ENCODE results near the gene SUSD2.

Gene SUSD2

GRCh38 chr22:24153959-24154358, 27.3 kb upstream of the SUSD2 start:
- no peak for DNase-seq (ENCODE audit: low read depth)

- DNase-seq (ENCODE audit: low read depth), result no peak
Observed at GRCh38 chr22:24154826-24155225, 26.5 kb upstream of the SUSD2 start.

- no peak for DNase-seq (ENCODE audit: low read depth)
Observed at GRCh38 chr22:24155627-24156140, 25.6 kb upstream of the SUSD2 start.

GRCh38 chr22:24156141-24156912, 25.0 kb upstream of the SUSD2 start:
- DNase-seq (ENCODE audit: low read depth), result no peak

- no peak for DNase-seq (ENCODE audit: low read depth)
Observed at GRCh38 chr22:24156913-24157821, 24.1 kb upstream of the SUSD2 start.

DNA sequence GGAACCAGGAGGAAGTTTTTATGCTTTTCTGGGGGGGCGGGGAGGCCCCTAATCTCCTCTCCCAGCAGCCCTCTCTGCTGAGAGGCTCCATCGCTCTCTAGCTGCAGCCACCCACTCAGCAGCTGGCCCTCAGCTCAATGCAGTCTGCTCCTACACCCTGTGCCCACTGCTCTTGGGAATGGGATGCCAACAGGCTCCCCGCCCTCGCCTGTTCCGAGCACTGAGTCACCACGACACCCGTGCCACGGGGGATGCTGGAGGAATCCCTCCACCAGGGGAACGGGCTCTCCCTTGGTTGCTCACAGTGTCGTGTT, 23.5 kb upstream of the SUSD2 start:
- DNase-seq (ENCODE audit: low read depth), result no peak

GRCh38 chr22:24159650-24160049, 21.6 kb upstream of the SUSD2 start:
- no peak for DNase-seq (ENCODE audit: low read depth)

GRCh38 chr22:24160546-24160945, 20.7 kb upstream of the SUSD2 start:
- no peak for DNase-seq (ENCODE audit: low read depth)

DNA sequence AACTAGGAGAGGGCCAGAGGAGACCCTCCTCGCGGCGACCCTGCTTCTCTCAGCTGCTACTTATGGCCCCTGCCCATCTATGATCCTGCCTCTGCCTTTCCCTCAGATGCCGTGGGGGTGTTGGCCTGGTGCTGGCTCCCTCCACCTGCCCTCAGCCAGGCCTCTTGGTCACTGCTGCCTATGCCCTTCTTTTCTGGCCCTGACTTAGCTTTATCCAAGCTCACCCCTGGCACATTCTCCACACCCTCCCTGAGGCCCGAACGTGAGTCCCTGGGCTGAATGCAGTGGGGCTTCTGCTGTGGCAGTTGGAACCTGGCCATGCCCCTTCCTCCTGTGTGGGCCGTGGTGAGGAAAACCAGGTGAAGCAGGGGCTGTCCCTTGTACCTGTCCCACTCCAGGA, 19.8 kb upstream of the SUSD2 start:
- DNase-seq (ENCODE audit: low read depth), result no peak

GRCh38 chr22:24161909-24162308, 19.4 kb upstream of the SUSD2 start:
- DNase-seq (ENCODE audit: low read depth), result no peak

- DNase-seq (ENCODE audit: low read depth), result no peak
Observed at GRCh38 chr22:24162436-24162835, 18.9 kb upstream of the SUSD2 start.

DNA sequence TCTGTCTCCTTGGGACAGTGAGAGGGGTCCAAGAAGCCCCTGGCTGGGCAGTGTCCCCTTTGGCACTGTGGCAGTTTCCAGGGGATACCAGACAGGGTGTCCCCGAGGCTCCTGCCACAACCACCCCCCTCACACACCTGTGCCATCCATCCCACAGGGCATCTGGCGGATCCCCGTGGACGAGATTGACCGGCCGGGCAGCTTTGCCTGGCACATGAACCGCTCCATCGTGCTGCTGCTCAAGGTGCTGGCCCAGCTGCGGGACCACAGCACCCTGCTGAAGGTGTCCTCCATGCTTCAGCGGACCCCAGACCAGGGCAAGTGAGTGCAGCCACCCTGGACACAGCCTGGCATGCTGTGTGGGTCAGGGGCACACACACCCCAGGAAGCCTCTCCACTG, 17.0 kb upstream of the SUSD2 start:
- DNase-seq (ENCODE audit: low read depth), result no peak

DNA sequence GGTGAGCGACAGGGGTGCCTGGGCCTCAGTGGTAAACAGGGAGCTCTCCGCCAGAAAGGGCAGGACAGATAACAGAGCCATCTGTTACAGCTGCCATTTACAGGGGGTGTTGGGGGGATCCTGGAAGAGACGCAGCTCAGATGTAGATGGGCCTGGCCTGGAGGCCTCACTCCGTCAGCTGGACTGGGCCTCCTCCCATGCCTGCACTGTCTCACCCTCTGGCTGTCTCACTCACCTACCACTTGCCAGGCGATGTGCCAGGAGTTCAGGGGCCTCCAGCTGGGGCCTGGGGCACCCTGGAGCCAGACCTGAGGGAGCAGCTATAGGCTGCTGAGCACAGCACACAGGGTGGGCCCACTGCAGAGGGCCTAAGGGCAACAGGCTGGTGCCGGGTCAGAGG, 16.3 kb upstream of the SUSD2 start:
- no peak for DNase-seq (ENCODE audit: low read depth)

- no peak for DNase-seq (ENCODE audit: low read depth)
Observed at GRCh38 chr22:24165673-24166072, 15.6 kb upstream of the SUSD2 start.

DNA sequence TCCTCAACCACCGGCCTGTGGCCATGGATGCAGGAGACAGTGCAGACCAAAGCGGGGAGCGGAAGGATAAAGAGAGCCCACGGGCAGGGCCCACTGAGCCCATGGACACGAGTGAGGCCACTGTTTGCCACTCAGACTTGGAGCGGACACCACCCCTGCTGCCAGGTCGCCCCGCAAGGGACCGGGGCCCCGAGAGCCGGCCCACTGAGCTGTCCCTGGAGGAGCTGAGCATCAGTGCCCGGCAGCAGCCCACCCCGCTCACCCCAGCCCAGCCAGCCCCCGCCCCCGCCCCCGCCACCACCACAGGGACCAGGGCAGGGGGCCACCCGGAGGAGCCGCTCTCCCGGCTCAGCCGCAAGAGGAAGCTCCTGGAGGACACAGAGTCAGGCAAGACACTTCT, 14.5 kb upstream of the SUSD2 start:
- no peak for DNase-seq (ENCODE audit: low read depth)

DNA sequence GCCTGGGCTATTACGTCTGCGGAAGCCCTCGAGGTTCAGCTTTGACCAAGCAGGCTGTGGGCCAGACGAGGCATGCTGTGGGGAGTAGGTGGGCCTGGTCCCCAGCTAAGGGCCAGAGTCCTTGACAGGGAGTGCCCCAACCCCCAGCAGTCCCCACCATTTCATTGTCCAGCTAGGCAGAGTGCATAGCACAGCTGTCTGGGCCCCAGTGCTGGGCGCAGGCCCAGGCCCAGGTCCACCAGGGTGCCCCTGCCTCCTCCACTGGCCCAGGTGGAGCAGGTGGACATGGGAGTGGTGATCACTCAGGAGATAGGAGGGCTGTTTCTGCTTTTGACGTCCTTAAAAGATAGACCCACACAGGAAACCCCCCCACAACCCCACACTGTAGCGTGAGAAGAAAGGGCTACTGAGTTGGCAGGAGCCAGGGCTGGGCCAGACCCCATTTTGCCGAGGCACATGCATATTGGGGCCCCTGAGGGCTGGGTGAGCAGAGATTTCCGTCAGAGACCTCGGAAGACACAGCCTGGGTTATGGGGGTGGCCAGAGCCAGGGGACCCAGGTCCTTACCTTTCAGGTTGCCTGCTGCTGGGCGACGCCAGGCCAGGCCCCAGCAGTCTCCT, 11.7 kb upstream of the SUSD2 start:
- no peak for DNase-seq (ENCODE audit: low read depth)

DNA sequence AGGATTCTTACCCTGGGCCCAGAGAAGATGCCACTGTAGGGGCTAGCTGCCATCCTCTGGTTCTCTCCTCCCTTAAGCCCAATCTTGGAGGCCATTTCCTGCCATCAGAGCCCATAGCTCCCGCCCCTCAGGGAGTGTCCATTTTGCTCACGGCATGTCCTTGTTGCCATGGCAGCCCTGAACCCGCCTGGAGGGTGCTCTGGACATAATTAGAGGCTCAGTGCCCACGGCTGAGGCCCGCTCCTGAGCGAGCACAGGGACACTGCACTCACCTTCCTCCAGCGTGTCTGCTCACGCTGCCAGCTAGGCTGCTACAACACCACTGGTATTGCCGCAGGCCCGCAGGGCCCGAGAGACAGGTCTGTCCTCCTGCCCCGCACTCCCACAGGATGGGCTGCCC, 11.1 kb upstream of the SUSD2 start:
- no peak for DNase-seq (ENCODE audit: low read depth)

DNA sequence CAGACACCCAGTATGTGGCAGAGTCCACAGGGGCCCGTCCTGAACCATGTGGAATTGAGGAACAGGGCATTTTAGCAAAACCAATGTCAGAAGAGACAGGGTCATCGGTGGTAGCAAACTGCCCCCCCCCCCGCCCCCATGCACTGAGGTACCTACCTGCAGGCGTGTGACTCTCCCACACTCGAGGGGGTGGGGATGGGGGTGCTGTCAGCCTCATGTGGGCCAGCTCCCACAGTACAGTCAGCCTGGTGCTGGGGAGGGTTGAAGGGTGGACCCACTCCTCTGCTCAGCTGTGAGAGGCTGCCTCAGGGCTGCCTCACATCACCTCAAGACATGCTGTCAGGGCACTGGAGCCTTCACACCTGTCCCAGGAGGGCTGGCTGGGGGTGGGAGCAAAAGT, 10.7 kb upstream of the SUSD2 start:
- DNase-seq (ENCODE audit: low read depth), result no peak

DNA sequence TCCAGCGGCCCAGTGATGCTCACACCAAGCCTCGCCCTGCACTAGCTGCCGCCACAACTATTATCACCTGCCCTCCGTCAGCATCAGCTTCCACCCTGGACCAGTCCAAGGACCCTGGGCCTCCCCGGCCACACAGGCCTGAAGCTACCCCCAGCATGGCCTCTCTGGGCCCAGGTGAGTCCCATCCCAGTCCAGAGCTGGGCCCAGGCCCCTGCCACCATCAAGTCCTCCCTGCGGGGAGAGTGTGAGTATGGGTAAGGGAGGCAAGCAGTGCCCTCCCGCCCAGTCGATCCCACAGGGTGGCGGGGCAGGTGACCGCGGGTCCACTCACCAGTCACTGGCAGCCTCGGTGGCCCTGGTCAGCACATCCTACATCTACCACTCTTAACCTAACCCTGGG, 9.5 kb upstream of the SUSD2 start:
- no peak for DNase-seq (ENCODE audit: low read depth)

GRCh38 chr22:24175160-24175808, 6.0 kb upstream of the SUSD2 start:
- DNase-seq (ENCODE audit: low read depth), result no peak

- DNase-seq (ENCODE audit: low read depth), result no peak
Observed at GRCh38 chr22:24176040-24176439, 5.2 kb upstream of the SUSD2 start.

GRCh38 chr22:24176630-24177029, 4.7 kb upstream of the SUSD2 start:
- DNase-seq (ENCODE audit: low read depth), result no peak

Data from GM04503 (cell line).